ENCODE measurements around the gene SYT6.

DNA sequence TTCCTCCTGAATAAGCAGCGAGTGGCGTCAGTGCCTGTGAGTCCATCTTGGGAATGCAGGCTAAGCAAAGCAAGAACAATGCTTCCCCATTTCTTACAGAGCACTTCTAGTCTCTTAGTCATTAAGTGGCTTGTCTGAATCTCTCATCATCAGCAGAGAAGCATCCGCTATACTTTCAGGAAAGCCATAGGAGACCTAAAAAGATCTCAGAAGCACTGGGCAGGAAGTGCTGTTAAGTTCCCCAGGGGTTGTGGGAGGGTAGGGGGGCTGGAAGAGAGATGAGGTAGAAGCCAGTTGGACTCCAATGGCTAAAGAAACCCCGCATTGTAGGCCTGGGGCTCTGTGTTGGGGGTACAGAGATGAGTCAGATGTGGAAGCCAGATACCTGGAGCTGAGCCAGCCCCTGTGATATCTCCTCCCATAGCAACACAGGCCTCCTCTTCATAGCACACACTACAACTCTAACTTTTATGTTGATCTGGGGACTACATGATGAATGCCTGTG lies 44.9 kb downstream of the SYT6 start:
- TF ChIP-seq, protein P1, sequence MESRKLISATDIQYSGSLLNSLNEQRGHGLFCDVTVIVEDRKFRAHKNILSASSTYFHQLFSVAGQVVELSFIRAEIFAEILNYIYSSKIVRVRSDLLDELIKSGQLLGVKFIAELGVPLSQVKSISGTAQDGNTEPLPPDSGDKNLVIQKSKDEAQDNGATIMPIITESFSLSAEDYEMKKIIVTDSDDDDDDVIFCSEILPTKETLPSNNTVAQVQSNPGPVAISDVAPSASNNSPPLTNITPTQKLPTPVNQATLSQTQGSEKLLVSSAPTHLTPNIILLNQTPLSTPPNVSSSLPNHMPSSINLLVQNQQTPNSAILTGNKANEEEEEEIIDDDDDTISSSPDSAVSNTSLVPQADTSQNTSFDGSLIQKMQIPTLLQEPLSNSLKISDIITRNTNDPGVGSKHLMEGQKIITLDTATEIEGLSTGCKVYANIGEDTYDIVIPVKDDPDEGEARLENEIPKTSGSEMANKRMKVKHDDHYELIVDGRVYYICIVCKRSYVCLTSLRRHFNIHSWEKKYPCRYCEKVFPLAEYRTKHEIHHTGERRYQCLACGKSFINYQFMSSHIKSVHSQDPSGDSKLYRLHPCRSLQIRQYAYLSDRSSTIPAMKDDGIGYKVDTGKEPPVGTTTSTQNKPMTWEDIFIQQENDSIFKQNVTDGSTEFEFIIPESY (IDR thresholded peaks at IDR 0.05) = no peak
- no peak for TF ChIP-seq EP300 (IDR thresholded peaks at IDR 0.05; ENCODE audit: borderline replicate concordance in 1 of 2, control insufficient read depth in 1 of 2, low read depth in 2 of 2, low read length in 2 of 2)
- TF ChIP-seq RELA (IDR thresholded peaks at IDR 0.05; ENCODE audit: borderline replicate concordance, partially characterized antibody) = no peak
- TF ChIP-seq, protein P2, sequence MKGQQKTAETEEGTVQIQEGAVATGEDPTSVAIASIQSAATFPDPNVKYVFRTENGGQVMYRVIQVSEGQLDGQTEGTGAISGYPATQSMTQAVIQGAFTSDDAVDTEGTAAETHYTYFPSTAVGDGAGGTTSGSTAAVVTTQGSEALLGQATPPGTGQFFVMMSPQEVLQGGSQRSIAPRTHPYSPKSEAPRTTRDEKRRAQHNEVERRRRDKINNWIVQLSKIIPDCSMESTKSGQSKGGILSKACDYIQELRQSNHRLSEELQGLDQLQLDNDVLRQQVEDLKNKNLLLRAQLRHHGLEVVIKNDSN (IDR thresholded peaks at IDR 0.05; ENCODE audit: borderline replicate concordance, extremely low read length, insufficient read depth, low read depth, low read length) = no peak
- no peak for TF ChIP-seq EGR1 (IDR thresholded peaks at IDR 0.05; ENCODE audit: borderline replicate concordance in 1 of 2, low read depth in 2 of 2, low read length in 2 of 2)
- TF ChIP-seq, protein P3, sequence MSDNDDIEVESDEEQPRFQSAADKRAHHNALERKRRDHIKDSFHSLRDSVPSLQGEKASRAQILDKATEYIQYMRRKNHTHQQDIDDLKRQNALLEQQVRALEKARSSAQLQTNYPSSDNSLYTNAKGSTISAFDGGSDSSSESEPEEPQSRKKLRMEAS (IDR thresholded peaks at IDR 0.05; ENCODE audit: low read depth, low read length) = no peak

All from GM12878 (cell line).